PC-3 (cell line): ENCODE measurements around the gene MEGF6. TPM values are rescaled to one million over a fixed set of nuclear protein-coding genes. Genes with fewer than 3 reads are reported as not detected.

Experiments used
- ATAC-seq: fragments of 200-7000 bp; cut with Tn5 transposase; 2 replicates; pipeline ENCODE4 v1.9.1; 2020; ENCODE audit warnings: mild to moderate bottlenecking, moderate library complexity
- BruUV-seq: library from RNA; stranded (reverse); fragments of 400-500 nt; replicated peaks from 2 replicates; lab custom pipeline; 2021; lab: Mats Ljungman, UMichigan
- CTCF ChIA-PET: fragments of 300-600 bp; sonication (Branson Sonifier 250); formaldehyde crosslinking; loops from one replicate; lab custom pipeline; 2022; ENCODE audit warnings: antibody characterized with exemption; lab: Charles Lee
- POLR2A ChIA-PET: fragments of 300-600 bp; sonication (Branson Sonifier 250); formaldehyde crosslinking; loops from one replicate; lab custom pipeline; 2022; ENCODE audit warnings: antibody characterized with exemption; ENCODE audit not compliant: unreplicated experiment; lab: Charles Lee
- DNase-seq: peaks from one replicate; pipeline ENCODE4 v3.0.0-alpha.2; 2015
- H2AFZ ChIP-seq: fragments of 300-600 bp; sonication (generic); 2 replicates; pipeline ENCODE4 v1.6.0; 2016; ENCODE audit warnings: antibody characterized with exemption, low read length
- H3F3A ChIP-seq: fragments of 300-600 bp; sonication (generic); one replicate; pipeline ENCODE4 v1.6.0; 2017; ENCODE audit warnings: antibody characterized with exemption, low read length, control low read depth, mild to moderate bottlenecking; ENCODE audit not compliant: unreplicated experiment
- H3K27ac ChIP-seq: fragments of 300-600 bp; sonication (generic); 2 replicates; pipeline ENCODE4 v1.5.1; 2016; ENCODE audit warnings: mild to moderate bottlenecking, low read length
- H3K27me3 ChIP-seq: fragments of 300-600 bp; sonication (generic); 2 replicates; pipeline ENCODE4 v1.6.1; 2016; ENCODE audit warnings: low read length, mixed read lengths
- H3K36me3 ChIP-seq: fragments of 300-600 bp; sonication (generic); 2 replicates; pipeline ENCODE4 v1.6.1; 2016; ENCODE audit warnings: low read depth, mixed run types, low read length, mixed read lengths
- H3K4me1 ChIP-seq: fragments of 300-600 bp; sonication (generic); 2 replicates; pipeline ENCODE4 v1.5.1; 2016; ENCODE audit warnings: low read length; ENCODE audit not compliant: insufficient read depth
- H3K4me2 ChIP-seq: fragments of 300-600 bp; sonication (generic); 2 replicates; pipeline ENCODE4 v1.6.0; 2016; ENCODE audit warnings: low read length
- H3K4me3 ChIP-seq: fragments of 300-600 bp; sonication (generic); 2 replicates; pipeline ENCODE4 v1.5.1; 2016; ENCODE audit warnings: mild to moderate bottlenecking, low read length, mixed read lengths
- H3K79me2 ChIP-seq: fragments of 300-600 bp; sonication (generic); 2 replicates; pipeline ENCODE4 v1.6.1; 2017; ENCODE audit warnings: low read length, mixed read lengths
- H3K9ac ChIP-seq: fragments of 300-600 bp; sonication (generic); 2 replicates; pipeline ENCODE4 v1.6.0; 2016; ENCODE audit warnings: mild to moderate bottlenecking, low read length
- H3K9me2 ChIP-seq: fragments of 300-600 bp; sonication (generic); replicated peaks from 2 replicates; pipeline ENCODE4 v1.6.1; 2016; ENCODE audit warnings: mixed run types, low read length, mixed read lengths
- H3K9me3 ChIP-seq: fragments of 300-600 bp; sonication (generic); 2 replicates; pipeline ENCODE4 v1.6.1; 2016; ENCODE audit warnings: low read length, mixed read lengths
- H4K20me1 ChIP-seq: fragments of 300-600 bp; sonication (generic); 2 replicates; pipeline ENCODE4 v1.6.1; 2016; ENCODE audit warnings: low read length, mixed read lengths
- CTCF ChIP-seq: fragments of 300-600 bp; sonication (generic); conservative IDR thresholded peaks from 2 replicates; pipeline ENCODE4 v1.5.1; 2017; ENCODE audit warnings: antibody characterized with exemption, low read depth, mild to moderate bottlenecking, low read length
- EZH2 ChIP-seq: fragments of 300-600 bp; sonication (generic); IDR thresholded peaks from one replicate; pipeline ENCODE4 v1.6.1; 2017; ENCODE audit warnings: antibody characterized with exemption, mild to moderate bottlenecking, low read length; ENCODE audit not compliant: unreplicated experiment
- EZH2phosphoT487 ChIP-seq: fragments of 300-600 bp; sonication (generic); IDR thresholded peaks from 2 replicates; pipeline ENCODE4 v1.6.1; 2018; ENCODE audit warnings: mild to moderate bottlenecking, antibody characterized with exemption, low read length, borderline replicate concordance
- intact Hi-C: fragments of 100-400 bp; cut with micrococcal nuclease; formaldehyde crosslinking; loops from 2 replicates; pipeline ENCODE4 v1.9.0; 2023
- total RNA-seq: library from RNA; depleted of rRNA; stranded (reverse); fragments of >200 nt; gene quantifications from 2 replicates; pipeline ENCODE4 v1.2.3, GENCODE V29; 2014

MEGF6 gene
- total RNA-seq, 1 experiment from 2014 or later: 32.5 TPM

GRCh38 chr1:3590139-3590763, 21.1 kb downstream of the MEGF6 start:
- Histone ChIP-seq H3K27ac (no peak overlapping the region), H4K20me1 (no peaks in the 10 kb centered on the region), H3K9me2 (no peaks in the 10 kb centered on the region), H3K4me1 (peaks cover 10% of the 10 kb centered on the region), H3K4me2 (no peak overlapping the region), H3K9ac (no peak overlapping the region), H3K27me3 (no peaks in the 10 kb centered on the region), H2AFZ (no peak overlapping the region), H3K4me3 (no peak overlapping the region), H3K9me3 (no peaks in the 10 kb centered on the region), H3F3A (peaks cover 5% of the 10 kb centered on the region), H3K79me2 (no peaks in the 10 kb centered on the region), H3K36me3 (no peaks in the 10 kb centered on the region)
- intact Hi-C loops: no loop called here
- TF ChIP-seq EZH2phosphoT487: no peak
- no peak for TF ChIP-seq EZH2
- no peak for TF ChIP-seq CTCF
- POLR2A ChIA-PET: no interaction called here
- CTCF ChIA-PET: no interaction called here
- no TSS peak for BruUV-seq
- ATAC-seq: no peak
- no peak for DNase-seq

DNA sequence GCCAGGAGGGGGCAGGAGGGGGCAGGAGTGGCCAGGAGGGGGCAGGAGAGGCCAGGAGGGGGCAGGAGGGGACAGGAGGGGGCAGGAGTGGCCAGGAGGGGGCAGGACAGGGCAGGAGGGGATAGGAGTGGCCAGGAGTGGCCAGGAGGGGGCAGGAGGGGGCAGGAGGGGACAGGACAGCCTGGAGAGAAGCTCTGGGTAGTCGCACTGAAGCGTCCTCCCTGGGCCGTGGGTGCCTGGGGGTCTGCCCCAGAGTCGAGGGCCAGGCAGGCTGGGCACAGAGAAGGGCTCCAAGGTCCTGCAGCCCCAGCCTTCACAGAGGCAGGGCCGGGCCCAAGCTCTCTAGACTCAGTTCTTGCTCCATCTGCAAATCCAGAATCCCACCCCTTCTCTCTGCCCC, 22.9 kb downstream of the MEGF6 start:
- Histone ChIP-seq H3K9me2 (no peaks in the 10 kb centered on the region), H3K27ac (no peak overlapping the region), H3F3A (peaks cover 5% of the 10 kb centered on the region), H3K36me3 (no peaks in the 10 kb centered on the region), H3K27me3 (no peaks in the 10 kb centered on the region), H3K79me2 (no peaks in the 10 kb centered on the region), H3K4me3 (no peak overlapping the region), H3K4me2 (no peak overlapping the region), H2AFZ (no peak overlapping the region), H3K9ac (no peak overlapping the region), H4K20me1 (no peaks in the 10 kb centered on the region), H3K9me3 (no peaks in the 10 kb centered on the region), H3K4me1 (peaks cover 10% of the 10 kb centered on the region)
- DNase-seq: no peak
- TF ChIP-seq CTCF: no peak
- TF ChIP-seq EZH2phosphoT487: no peak
- TF ChIP-seq EZH2: no peak
- ATAC-seq: no peak
- ChIA-PET POLR2A (no interaction called here), CTCF (interaction anchor here (0.6 to 2.5 kb wide), 4 partner anchors 11 to 33 kb away, joined by 3 to 29 read pairs (median 5); no protein-coding TSS in a partner anchor)
- BruUV-seq: no TSS peak
- intact Hi-C loops: no loop called here
